ENCODE measurements around the gene DSE.

- no peak for TF ChIP-seq CTCF (IDR thresholded peaks at IDR 0.05)
- TF ChIP-seq POLR2AphosphoS5 (IDR thresholded peaks at IDR 0.05): no peak
- no peak for TF ChIP-seq EP300 (IDR thresholded peaks at IDR 0.05)
- TF ChIP-seq POLR2A (IDR thresholded peaks at IDR 0.05; ENCODE audit: low read depth): no peak
Observed at GRCh38 chr6:116413357-116413756, 42.6 kb downstream of the DSE start.
